ENCODE results near the gene CFHR5. TPM values are rescaled to one million over a fixed set of nuclear protein-coding genes. Genes with fewer than 3 reads are reported as not detected.
"Not testable (repeated sequence)": the region's sequence is repeated elsewhere in the genome, so short reads cannot be mapped to it uniquely, and the experiment has no call there.

CFHR5 gene
- total RNA-seq, 2 donors from 2014 or later, result not detected

- H3K27me3 Mint-ChIP-seq, result no peaks in the 10 kb centered on the region
- no peaks in the 10 kb centered on the region for H3K4me1 Mint-ChIP-seq (ENCODE audit: low read depth in 2 of 2)
- no peak overlapping the region for H3K27ac Mint-ChIP-seq
- no peak overlapping the region for H3K4me3 Mint-ChIP-seq
- peaks cover 11% of the 10 kb centered on the region for H3K9me3 Mint-ChIP-seq
- no peak for ATAC-seq
- no peak for DNase-seq (ENCODE audit: low spot score)
- no peaks in the 10 kb centered on the region for H3K36me3 Mint-ChIP-seq
Observed at GRCh38 chr1:196993916-196994315, 16.6 kb downstream of the CFHR5 start.

- no peaks in the 10 kb centered on the region for H3K9me3 Mint-ChIP-seq
- no peaks in the 10 kb centered on the region for H3K4me1 Mint-ChIP-seq (ENCODE audit: low read depth in 2 of 2)
- H3K27ac Mint-ChIP-seq, result no peak overlapping the region
- no peaks in the 10 kb centered on the region for H3K36me3 Mint-ChIP-seq
- DNase-seq (ENCODE audit: low spot score) (no peak), ATAC-seq (no peak)
- H3K4me3 Mint-ChIP-seq, result no peak overlapping the region
- H3K27me3 Mint-ChIP-seq, result no peaks in the 10 kb centered on the region
Observed at GRCh38 chr1:196997423-196997822, 20.1 kb downstream of the CFHR5 start.

- no peaks in the 10 kb centered on the region for H3K27me3 Mint-ChIP-seq
- no peak for ATAC-seq
- H3K4me1 Mint-ChIP-seq (ENCODE audit: low read depth in 2 of 2), result no peaks in the 10 kb centered on the region
- no peak for DNase-seq (ENCODE audit: low spot score)
- no peaks in the 10 kb centered on the region for H3K36me3 Mint-ChIP-seq
- H3K4me3 Mint-ChIP-seq, result no peak overlapping the region
- H3K27ac Mint-ChIP-seq, result no peak overlapping the region
- no peaks in the 10 kb centered on the region for H3K9me3 Mint-ChIP-seq
Observed at GRCh38 chr1:197001828-197002227, 24.5 kb downstream of the CFHR5 start.

- ATAC-seq, result no peak
- no peaks in the 10 kb centered on the region for H3K4me1 Mint-ChIP-seq (ENCODE audit: low read depth in 2 of 2)
- no peak for DNase-seq (ENCODE audit: low spot score)
- no peaks in the 10 kb centered on the region for H3K36me3 Mint-ChIP-seq
- no peaks in the 10 kb centered on the region for H3K9me3 Mint-ChIP-seq
- no peak overlapping the region for H3K27ac Mint-ChIP-seq
- no peak overlapping the region for H3K4me3 Mint-ChIP-seq
- no peaks in the 10 kb centered on the region for H3K27me3 Mint-ChIP-seq
Observed at GRCh38 chr1:197003132-197003531, 25.8 kb downstream of the CFHR5 start.

- H3K27me3 Mint-ChIP-seq, result no peaks in the 10 kb centered on the region
- H3K9me3 Mint-ChIP-seq, result peaks cover 8% of the 10 kb centered on the region
Observed at GRCh38 chr1:197008861-197009260, 31.5 kb downstream of the CFHR5 start.

GRCh38 chr1:197011614-197012013 is 34.3 kb downstream of the CFHR5 start:
- Mint-ChIP-seq H3K4me1 (ENCODE audit: low read depth in 2 of 2) (no peaks in the 10 kb centered on the region), H3K9me3 (peaks cover 8% of the 10 kb centered on the region), H3K36me3 (peaks cover 6% of the 10 kb centered on the region), H3K27ac (no peak overlapping the region), H3K4me3 (no peak overlapping the region), H3K27me3 (no peaks in the 10 kb centered on the region)
- DNase-seq (ENCODE audit: low spot score) (no peak), ATAC-seq (no peak)

More at GRCh38 chr1:197008861-197009260, 31.5 kb downstream of the CFHR5 start:
- no peak overlapping the region for H3K4me3 Mint-ChIP-seq
- no peak for ATAC-seq
- no peak overlapping the region for H3K27ac Mint-ChIP-seq
- H3K4me1 Mint-ChIP-seq (ENCODE audit: low read depth in 2 of 2), result no peaks in the 10 kb centered on the region
- no peak for DNase-seq (ENCODE audit: low spot score)
- peaks cover 6% of the 10 kb centered on the region for H3K36me3 Mint-ChIP-seq

- Mint-ChIP-seq H3K36me3 (peaks cover 6% of the 10 kb centered on the region), H3K27ac (no peak overlapping the region), H3K9me3 (peaks cover 8% of the 10 kb centered on the region), H3K4me1 (ENCODE audit: low read depth in 2 of 2) (no peaks in the 10 kb centered on the region), H3K27me3 (no peaks in the 10 kb centered on the region), H3K4me3 (no peak overlapping the region)
- ATAC-seq, result no peak
- DNase-seq (ENCODE audit: low spot score), result no peak
Observed at GRCh38 chr1:197013234-197013633, 35.9 kb downstream of the CFHR5 start.

GRCh38 chr1:197016751-197017150 is 39.4 kb downstream of the CFHR5 start:
- Mint-ChIP-seq H3K4me3 (no peak overlapping the region), H3K27me3 (no peaks in the 10 kb centered on the region), H3K27ac (no peak overlapping the region), H3K9me3 (peaks cover 6% of the 10 kb centered on the region), H3K36me3 (peaks cover 2% of the 10 kb centered on the region), H3K4me1 (ENCODE audit: low read depth in 2 of 2) (no peaks in the 10 kb centered on the region)
- DNase-seq (ENCODE audit: low spot score) (no peak), ATAC-seq (no peak)

- no peaks in the 10 kb centered on the region for H3K27me3 Mint-ChIP-seq
- no peaks in the 10 kb centered on the region for H3K4me1 Mint-ChIP-seq (ENCODE audit: low read depth in 2 of 2)
- DNase-seq (ENCODE audit: low spot score) (no peak), ATAC-seq (no peak)
- no peaks in the 10 kb centered on the region for H3K36me3 Mint-ChIP-seq
- H3K27ac Mint-ChIP-seq, result no peak overlapping the region
- H3K9me3 Mint-ChIP-seq, result peaks cover 5% of the 10 kb centered on the region
- no peak overlapping the region for H3K4me3 Mint-ChIP-seq
Observed at GRCh38 chr1:197017558-197018146, 40.3 kb downstream of the CFHR5 start.

GRCh38 chr1:197021716-197022115 is 44.4 kb downstream of the CFHR5 start:
- no peak for ATAC-seq
- Mint-ChIP-seq H3K4me1 (ENCODE audit: low read depth in 2 of 2) (no peaks in the 10 kb centered on the region), H3K27ac (no peak overlapping the region), H3K9me3 (peaks cover 5% of the 10 kb centered on the region), H3K36me3 (no peaks in the 10 kb centered on the region), H3K4me3 (no peak overlapping the region), H3K27me3 (no peaks in the 10 kb centered on the region)
- no peak for DNase-seq (ENCODE audit: low spot score)

- no peak overlapping the region for H3K27ac Mint-ChIP-seq
- H3K4me3 Mint-ChIP-seq, result no peak overlapping the region
- no peaks in the 10 kb centered on the region for H3K4me1 Mint-ChIP-seq (ENCODE audit: low read depth in 2 of 2)
- DNase-seq (ENCODE audit: low spot score) (no peak), ATAC-seq (no peak)
- H3K36me3 Mint-ChIP-seq, result no peaks in the 10 kb centered on the region
- H3K27me3 Mint-ChIP-seq, result no peaks in the 10 kb centered on the region
- peaks cover 5% of the 10 kb centered on the region for H3K9me3 Mint-ChIP-seq
Observed at GRCh38 chr1:197024460-197024859, 47.1 kb downstream of the CFHR5 start.

GRCh38 chr1:197027359-197027758 is 50.0 kb downstream of the CFHR5 start:
- H3K27ac Mint-ChIP-seq, result no peak overlapping the region
- DNase-seq (ENCODE audit: low spot score) (no peak), ATAC-seq (no peak)
- H3K9me3 Mint-ChIP-seq, result no peaks in the 10 kb centered on the region
- no peaks in the 10 kb centered on the region for H3K27me3 Mint-ChIP-seq
- H3K4me1 Mint-ChIP-seq (ENCODE audit: low read depth in 2 of 2), result no peaks in the 10 kb centered on the region
- no peaks in the 10 kb centered on the region for H3K36me3 Mint-ChIP-seq
- H3K4me3 Mint-ChIP-seq, result no peak overlapping the region

- Mint-ChIP-seq H3K9me3 (no peaks in the 10 kb centered on the region), H3K27ac (no peak overlapping the region)
- no peak for ATAC-seq
Observed at GRCh38 chr1:197029749-197030148, 52.4 kb downstream of the CFHR5 start.

GRCh38 chr1:197034631-197035339 is 57.4 kb downstream of the CFHR5 start:
- not testable (repeated sequence) for H3K27ac Mint-ChIP-seq; ATAC-seq; H3K4me1 Mint-ChIP-seq (ENCODE audit: low read depth in 2 of 2); DNase-seq (ENCODE audit: low spot score); H3K4me3 Mint-ChIP-seq; H3K36me3 Mint-ChIP-seq
- Mint-ChIP-seq H3K9me3 (peaks cover 11% of the 10 kb centered on the region), H3K27me3 (peaks cover 5 to 22% of the 10 kb centered on the region in 2 donors)

More at GRCh38 chr1:197029749-197030148, 52.4 kb downstream of the CFHR5 start:
- Mint-ChIP-seq H3K27me3 (peaks cover 0 to 5% of the 10 kb centered on the region in 2 donors), H3K36me3 (no peaks in the 10 kb centered on the region), H3K4me1 (ENCODE audit: low read depth in 2 of 2) (no peaks in the 10 kb centered on the region), H3K4me3 (no peak overlapping the region)
- no peak for DNase-seq (ENCODE audit: low spot score)
